HG03175 (cell line): Measurements from ENCODE around the gene ATG12.
"Not testable (repeated sequence)": the region's sequence is repeated elsewhere in the genome, so short reads cannot be mapped to it uniquely, and the experiment has no call there.

Source experiments
- ATAC-seq: cut with Tn5 transposase; IDR thresholded peaks from one replicate; pipeline ENCODE4 v1.9.1; 2021; ENCODE audit warnings: mild to moderate bottlenecking, moderate library complexity; ENCODE audit not compliant: unreplicated experiment

Gene ATG12

DNA sequence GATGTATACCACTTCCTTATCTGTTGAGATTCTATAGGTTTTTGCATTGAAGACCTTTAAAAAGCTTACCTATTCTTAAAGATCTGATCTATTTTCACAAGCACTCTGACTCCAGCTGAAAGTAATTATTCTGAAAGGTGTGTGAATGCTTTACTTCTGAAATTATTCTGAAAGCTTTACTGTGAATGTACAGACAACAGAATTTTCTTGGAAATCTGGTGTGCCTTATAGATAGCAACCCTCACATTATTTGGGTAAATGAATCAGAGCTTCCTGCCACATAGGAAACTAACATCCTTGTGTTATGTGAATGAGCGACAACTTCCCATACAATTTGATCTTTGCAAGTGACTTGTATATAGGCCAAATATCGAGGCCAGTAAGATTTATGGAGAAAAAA lies 31.4 kb downstream of the ATG12 start:
- ATAC-seq: no peak

DNA sequence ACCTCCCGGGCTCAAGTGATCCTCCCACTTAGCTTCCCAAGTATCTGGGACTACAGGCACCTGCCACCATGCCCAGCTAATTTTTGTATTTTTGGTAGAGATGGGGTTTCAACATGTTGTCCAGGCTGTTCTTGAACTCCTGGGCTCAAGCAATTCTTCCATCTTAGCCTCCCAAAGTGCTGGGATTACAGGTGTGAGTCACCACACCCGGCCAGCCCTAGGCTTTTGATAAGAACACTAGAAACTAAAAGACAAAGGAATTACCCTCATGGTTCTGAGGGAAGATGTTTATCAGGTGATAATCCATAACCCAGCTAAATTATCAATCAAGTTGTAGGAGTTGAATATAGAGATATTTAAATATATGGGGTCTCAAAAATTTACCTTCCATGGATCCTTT lies 33.3 kb downstream of the ATG12 start:
- ATAC-seq: not testable (repeated sequence)

GRCh38 chr5:115807654-115808052 lies 33.7 kb downstream of the ATG12 start:
- no peak for ATAC-seq

- ATAC-seq: no peak
Observed at GRCh38 chr5:115806986-115807653, 34.2 kb downstream of the ATG12 start.

DNA sequence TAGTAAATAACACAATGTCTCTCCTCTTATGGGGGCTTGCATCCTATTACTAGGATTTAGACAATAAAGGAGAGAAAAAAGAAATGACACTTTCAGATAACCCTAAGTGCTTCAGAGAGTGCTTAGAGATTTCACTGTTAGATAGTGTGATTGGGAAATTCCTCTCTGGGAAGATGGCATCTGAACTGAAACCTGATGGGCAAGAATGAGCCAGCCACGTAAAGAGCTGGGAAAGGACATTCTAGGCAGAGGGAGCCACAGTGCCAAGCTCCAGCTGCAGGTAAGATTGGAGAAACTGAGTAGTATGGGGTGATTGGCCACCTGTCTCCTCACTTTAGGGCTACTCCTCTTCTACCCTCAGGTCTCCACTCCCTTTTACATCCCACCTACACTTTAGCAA lies 39.4 kb downstream of the ATG12 start:
- ATAC-seq: no peak

DNA sequence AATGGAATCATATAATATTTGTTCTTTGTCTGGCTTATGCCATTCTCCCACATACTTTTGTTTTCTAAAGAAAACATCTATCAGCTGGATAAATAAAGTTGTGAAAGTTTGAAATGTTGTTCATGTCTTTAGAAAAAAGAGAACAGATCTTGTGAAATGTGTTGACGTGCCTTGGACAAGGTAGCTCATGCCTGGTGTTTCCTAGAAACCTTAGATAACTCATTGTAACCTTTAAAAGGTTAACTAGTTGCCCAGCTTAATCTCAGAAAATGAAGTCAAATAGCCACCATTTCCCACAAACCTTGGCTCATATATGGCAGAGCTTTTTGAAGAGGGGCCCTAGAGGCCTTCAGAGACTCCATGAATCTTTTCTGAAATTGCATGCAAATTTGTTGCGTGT lies 40.2 kb downstream of the ATG12 start:
- ATAC-seq: no peak

- no peak for ATAC-seq
Observed at GRCh38 chr5:115800108-115800507, 41.3 kb downstream of the ATG12 start.

- ATAC-seq: no peak
Observed at GRCh38 chr5:115798252-115798651, 43.1 kb downstream of the ATG12 start.

DNA sequence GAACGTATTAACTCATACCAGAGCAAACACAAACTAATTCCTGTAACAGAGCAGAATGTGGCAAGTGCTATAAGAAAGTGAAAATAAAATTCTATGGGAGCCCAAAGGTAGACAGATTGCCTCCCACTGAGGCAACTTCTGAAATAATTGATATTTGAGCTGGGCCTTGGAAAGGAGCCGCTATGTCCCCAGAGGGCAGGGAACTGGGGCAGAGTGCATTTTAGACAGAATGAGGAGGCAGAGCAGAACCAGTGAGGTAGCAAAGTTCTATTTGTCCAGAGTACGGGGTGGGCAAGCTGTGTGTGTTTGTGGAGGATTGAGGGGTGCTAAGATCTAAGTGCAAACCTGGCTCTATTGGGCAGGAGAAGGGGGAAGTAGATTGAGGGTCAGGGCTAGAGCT lies 44.7 kb downstream of the ATG12 start:
- ATAC-seq: no peak

- no peak for ATAC-seq
Observed at GRCh38 chr5:115795700-115796099, 45.7 kb downstream of the ATG12 start.

DNA sequence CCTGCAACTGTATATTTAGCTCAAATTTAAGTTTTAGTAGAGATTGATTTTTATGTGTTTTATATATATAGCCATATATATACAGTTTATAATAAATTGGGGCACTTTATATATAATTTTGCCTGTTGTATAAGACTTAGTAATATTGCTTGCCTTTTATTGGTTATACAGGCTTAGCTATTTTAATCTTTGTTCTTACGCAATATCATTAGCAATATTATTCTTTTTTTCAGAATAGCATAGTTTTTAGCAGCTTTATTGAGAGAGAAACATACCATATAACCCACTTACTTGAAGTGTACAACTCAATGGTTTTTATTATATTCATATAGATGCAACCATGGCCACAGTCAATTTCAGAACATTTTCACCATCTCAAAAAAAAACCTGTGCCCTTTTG lies 52.9 kb downstream of the ATG12 start:
- no peak for ATAC-seq

DNA sequence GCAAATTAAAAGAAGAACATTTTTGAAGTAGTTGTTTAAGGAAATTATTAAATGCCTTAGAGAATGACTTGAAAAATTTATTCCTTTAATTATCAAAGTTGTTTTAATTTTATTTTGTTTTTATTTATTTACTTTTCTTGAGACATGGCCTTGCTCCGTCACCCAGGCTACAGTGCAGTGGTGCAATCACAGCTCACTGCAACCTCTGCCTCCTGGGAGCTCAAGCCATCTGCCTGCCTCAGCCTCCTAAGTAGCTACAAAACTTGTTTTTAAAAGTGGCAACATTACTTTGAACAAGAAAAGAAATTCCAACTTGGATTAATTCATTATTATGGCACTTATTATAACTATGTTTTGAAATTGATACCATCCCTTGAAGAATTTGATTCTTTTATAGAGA lies 53.9 kb downstream of the ATG12 start:
- no peak for ATAC-seq

DNA sequence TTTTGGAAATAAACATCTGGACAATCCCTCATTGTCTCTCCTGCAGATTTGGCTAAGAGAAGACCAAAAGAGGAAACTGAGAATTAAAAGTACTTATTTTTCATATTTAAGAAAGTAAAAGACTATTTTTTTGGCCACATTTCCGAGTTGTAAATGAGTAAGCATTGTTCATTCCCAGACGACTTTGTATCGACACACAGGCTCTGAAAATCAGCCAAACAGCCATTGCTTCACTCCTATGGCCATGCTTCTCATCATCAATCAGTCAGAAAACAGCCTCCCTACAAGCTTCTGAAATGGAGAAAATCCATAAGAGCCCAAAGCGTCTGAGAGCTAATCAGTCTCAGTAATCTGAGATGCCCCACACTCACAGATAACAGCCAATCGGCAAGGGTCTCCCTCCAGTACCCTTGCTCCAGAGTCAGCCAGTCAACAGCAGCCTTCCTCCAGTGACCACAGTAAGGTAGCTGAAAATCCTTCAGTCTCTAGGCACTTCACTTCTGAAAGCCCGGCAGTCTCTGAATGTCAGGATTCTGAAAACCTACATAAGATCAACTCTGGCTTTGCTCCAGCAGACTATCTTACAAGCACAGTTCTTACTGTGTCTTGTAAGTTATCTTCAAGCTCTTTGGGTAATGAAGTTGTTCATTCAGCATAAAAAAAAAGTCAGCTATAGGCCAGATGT lies 55.8 kb downstream of the ATG12 start:
- no peak for ATAC-seq

DNA sequence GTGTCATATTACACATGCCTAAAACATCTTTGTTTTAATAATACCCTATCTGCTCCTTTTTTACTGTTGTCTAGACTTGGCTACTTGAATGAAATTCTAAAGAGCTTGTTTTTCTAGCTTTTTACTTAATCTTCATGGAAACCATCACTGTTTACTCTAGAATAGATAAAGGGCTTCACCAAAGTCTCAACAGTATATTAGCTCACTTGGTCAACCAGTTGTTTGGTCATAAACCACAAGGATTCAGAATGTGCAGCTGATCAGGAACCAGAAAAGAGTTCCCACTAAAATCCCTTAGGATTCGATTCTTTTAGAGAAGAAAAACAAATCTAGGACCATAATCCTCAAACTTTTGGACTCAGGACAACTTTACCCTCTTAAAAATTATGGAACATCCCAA lies 62.9 kb downstream of the ATG12 start:
- no peak for ATAC-seq
